NT2/D1 (cell line): ENCODE results near the gene CHN1.

Source experiments
- SUZ12 ChIP-seq: IDR thresholded peaks from 2 replicates; pipeline ENCODE4 v1.6.1; 2011; ENCODE audit not compliant: insufficient read length, insufficient read depth; ENCODE audit errors: extremely low read depth
- YY1 ChIP-seq: IDR thresholded peaks from 2 replicates; pipeline ENCODE4 v1.6.1; 2011; ENCODE audit not compliant: insufficient read length, insufficient read depth

- TF ChIP-seq YY1 (no peak), SUZ12 (no peak)
Observed at GRCh38 chr2:175026385-175026784, 21.2 kb upstream of the CHN1 start.
